LHCN-M2 (cell line): Measurements from ENCODE around the gene SPATA17. TPM values are rescaled to one million over a fixed set of nuclear protein-coding genes. Genes with fewer than 3 reads are reported as not detected.
A peak's percentile ranks its signal among the peaks of the same experiment; 100 is the strongest.

ENCODE experiments used
- DNase-seq: peaks from one replicate; pipeline ENCODE4 v3.0.0-alpha.2; 2012; ENCODE audit warnings: low read depth
- total RNA-seq: library from RNA; depleted of rRNA; stranded (reverse); fragments of >200 nt; gene quantifications from 2 replicates; pipeline ENCODE4 v1.2.3, GENCODE V29; 2014

Gene SPATA17
- total RNA-seq, 1 experiment from 2014 or later: 0.46 TPM

DNA sequence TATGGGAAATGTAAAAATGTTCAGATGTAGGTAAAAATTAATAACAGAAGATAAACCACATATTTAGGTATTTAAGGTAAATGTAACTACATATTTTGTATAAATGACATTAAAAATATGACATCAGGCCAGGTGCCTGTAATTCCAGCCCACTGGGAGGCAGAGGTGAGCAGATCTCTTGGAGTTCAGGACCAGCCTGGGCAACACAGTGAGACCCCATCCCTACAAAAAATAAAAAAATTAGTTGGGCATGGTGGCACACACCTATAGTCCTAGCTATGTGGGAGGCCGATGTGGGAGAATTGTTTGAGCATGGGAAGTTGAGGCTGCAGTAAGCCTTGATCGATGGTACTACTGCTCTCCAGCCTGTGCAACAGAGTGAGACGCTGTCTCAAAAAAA lies 216.5 kb downstream of the SPATA17 start:
- DNase-seq: no peak

DNA sequence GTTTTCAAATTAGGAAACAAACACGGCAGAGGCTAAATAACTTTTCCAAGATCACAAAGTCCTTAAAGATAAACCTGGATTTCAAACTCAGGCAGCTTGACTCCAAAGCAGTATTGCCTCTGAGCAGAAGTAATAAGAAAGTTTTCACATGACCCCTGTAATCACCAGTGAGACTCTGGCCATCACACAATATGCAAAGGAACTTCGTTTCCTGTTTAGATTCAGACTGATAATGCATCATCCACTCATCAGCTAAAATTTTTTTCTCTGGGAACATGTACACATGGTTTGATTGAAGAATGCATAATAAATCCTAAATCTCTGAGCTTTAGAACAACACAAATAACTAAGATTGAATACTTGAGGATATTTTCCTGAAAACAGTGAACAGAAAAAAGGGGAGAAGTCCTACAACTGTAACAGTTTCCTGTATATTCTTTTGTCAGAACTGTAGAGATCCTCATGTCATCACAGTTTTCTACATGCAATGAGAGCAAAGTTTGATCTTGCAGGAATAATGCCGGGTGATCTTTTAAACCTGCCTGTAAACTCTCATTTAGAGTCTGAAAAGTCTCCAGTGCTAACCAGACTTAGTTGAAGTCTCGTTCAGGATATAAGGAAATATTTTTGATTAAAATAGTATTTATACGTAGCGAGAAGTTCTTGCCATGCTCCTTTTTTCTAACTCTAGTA lies 225.3 kb downstream of the SPATA17 start:
- no peak for DNase-seq

DNA sequence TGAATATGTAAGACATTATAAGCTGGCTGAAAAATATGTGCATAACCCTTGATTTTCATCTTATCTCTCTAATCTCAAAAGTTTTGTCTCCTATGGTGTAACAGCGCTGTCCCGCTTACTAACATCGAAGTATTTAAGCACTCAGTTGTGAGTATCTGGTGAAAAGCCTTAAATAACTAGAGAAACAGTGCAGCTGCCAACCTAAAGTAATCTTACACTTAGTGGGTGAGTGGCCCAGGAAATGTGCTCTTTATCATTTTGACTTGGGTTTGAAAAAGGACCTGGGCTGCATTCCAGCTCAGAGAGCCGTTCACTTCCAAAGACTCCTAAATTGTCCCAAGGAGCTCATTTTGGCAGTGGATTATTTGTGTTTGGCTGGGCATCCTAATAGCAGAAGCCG lies 225.9 kb downstream of the SPATA17 start:
- no peak for DNase-seq

GRCh38 chr1:217861658-217862057 lies 230.5 kb downstream of the SPATA17 start:
- no peak for DNase-seq

DNA sequence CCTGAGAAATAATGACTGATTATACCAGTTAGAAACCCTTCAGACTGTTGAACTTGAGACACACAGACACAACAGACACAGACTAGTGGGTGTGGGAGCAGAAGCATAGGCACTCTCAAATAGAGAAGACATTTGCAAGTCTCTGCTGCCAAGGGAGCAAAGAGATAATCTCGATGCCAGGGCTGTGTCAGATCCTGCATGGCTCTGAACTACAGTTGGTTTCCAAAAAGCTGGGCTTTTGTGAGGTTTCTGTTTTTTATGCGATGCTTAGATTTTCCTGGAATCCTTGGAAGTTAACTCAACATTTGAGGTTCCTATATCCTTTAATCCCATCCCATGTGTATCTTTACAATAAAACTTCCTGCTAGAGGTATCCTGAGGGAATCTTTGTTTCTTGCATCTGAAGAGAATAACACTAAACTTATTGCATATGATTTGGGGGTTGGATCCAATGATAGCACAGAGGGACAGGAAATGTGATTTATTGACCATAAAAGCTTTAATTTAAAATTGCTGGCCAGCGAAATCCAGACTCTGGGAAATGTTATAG lies 236.4 kb downstream of the SPATA17 start:
- DNase-seq: no peak

DNA sequence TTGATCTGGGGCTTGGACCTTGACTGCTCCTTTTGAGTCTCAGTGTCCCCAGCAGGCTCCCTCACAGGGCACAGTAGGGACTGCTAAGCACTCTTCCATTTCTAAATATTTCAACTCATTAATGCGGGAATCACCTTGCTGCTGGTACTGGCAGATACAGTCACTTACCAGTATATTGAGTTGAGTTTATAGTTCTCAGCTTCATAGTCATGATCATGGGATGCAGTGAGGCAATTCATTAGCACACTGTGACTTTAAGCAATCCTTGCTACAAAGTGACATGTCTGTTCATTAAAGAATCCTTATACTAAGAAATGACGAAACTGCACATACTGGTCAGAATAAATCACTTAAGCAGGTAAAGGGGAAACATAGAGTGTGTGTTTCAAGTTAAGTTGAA lies 240.8 kb downstream of the SPATA17 start:
- DNase-seq: no peak

DNA sequence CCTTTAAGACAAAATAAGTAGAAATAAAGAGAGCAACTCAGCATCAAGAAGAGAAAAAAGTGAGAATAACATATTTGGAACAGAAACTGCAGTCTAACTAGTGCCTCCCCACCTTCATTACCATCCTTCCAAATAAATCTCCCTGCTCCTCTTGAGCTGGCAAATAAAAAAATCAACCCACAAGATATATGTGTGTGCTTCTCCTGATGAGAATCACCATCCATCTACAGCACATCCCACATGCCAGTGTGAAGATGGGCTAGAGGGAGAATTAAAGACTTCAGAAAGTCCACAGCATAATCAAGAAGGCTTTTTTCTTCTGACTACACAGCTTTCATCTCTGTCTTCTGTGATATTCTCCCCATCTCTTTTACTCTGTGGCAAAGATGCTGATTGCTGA lies 244.1 kb downstream of the SPATA17 start:
- no peak for DNase-seq

DNA sequence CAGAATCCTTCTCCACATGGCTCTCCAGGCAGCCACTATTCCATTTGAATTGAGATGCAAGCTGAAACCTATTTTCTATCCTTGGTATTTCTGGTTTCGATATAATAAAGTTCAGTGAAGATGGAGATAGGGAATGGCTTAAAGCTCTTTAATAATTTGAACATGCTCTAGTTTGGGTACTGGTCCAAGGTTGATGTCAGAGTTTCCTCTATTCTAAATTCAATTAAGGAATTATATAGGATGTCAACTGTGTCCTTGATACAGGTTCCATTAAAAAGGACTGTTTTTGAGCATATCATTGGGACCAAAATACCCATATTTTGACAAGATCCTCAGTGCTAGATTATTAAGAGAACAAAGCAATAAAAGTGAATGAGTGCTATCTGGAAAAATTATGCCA lies 245.3 kb downstream of the SPATA17 start:
- DNase-seq: no peak

GRCh38 chr1:217876896-217877295 lies 245.8 kb downstream of the SPATA17 start:
- no peak for DNase-seq

GRCh38 chr1:217881131-217881543 lies 250.0 kb downstream of the SPATA17 start:
- DNase-seq: no peak

- no peak for DNase-seq
Measured at GRCh38 chr1:217881607-217882332, 250.6 kb downstream of the SPATA17 start.

DNA sequence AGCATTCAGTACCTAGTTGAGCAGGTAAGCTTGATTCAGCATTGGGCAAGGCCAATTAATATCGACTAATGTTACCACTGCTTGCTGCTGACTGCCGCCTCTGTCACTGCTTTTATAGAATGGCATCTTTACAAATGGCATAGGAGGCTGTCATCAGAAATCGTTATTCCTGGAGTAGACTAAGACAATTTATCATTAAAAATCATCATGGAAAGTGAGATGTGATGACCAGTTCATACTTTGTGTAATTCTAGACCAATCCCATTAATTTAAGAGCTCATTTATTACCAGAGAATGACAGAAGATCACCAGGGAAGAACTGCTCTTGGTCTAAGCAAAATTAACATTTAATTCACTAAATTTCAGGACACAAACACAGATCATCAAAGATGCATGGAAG lies 254.0 kb downstream of the SPATA17 start:
- no peak for DNase-seq

DNA sequence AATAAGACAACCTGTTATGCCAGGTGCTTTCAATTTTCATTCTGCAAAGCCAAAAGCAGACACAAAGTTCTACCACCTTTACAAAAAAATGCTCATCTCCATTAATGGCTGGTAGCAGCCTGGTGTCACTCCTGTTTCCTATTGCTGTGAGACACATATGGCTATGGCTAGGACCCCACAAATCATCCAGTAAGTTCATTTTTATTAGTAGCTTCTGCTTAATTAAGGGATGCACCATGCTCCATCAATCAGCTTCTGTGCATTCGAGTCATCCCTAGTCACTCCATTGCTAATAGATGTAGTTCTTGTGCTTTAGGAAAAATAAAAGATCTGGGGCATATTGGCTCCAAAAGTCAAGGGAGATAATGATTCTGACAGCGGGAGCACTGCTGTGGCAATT lies 257.2 kb downstream of the SPATA17 start:
- DNase-seq: no peak

DNA sequence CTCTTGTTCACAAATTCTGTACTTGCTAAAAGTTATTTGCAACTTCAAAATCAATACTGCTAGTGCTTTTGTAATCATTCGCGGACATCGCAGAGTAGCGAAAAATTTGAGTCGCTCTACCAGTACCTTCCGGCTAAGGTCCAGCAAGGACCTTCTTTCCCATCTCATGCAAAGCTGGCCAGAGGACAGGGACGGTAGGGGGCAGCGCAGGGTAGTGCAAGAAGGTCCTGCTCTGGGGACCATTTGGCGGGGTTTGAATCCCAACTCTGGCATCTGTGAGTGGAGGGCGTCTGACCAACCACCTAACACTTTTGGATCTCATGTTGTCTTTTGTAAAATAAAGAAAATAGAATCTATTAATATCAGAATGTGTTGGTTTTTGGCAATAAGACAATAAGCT lies 258.3 kb downstream of the SPATA17 start:
- no peak for DNase-seq

GRCh38 chr1:217891966-217892365 lies 260.8 kb downstream of the SPATA17 start:
- DNase-seq: no peak

DNA sequence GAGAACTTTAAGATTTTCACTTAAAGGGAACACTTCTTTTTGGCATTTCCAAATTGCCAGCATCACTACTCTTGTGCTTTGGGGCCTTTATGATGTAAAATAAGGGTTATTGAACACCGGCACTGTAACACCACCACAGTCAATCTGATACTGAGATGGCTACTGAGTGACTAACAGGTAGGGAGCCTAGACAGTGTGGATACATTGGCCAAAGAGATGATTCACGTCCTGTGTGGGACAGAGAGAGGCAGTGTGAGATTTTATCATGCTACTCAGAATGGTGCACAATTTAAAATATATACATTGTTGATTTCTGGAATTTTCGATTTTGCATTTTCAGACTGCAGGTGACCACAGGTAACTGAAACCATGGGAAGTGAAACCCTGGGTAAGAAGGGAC lies 261.6 kb downstream of the SPATA17 start:
- DNase-seq: no peak

DNA sequence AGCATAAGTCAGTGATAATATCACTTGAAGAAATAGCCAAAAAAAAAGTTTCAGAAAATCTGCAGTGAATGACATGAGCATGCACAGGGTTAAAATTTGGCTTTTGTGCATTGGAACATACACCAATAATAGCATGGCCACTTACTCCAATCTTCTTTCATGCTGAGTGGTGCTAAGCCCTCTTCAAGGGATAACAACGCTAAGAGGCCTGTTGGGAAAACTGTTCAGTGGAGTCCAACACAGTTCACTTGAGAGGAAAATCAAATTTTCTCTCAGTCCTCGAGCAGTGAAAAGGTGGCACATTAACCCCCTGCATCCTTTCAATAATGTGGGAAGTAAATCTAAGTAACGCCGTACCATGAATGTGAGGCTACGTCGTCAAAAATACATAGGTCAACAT lies 264.7 kb downstream of the SPATA17 start:
- DNase-seq: no peak

- no peak for DNase-seq
Measured at GRCh38 chr1:217896490-217896889, 265.3 kb downstream of the SPATA17 start.

GRCh38 chr1:217897100-217897499 lies 266.0 kb downstream of the SPATA17 start:
- DNase-seq: no peak

DNA sequence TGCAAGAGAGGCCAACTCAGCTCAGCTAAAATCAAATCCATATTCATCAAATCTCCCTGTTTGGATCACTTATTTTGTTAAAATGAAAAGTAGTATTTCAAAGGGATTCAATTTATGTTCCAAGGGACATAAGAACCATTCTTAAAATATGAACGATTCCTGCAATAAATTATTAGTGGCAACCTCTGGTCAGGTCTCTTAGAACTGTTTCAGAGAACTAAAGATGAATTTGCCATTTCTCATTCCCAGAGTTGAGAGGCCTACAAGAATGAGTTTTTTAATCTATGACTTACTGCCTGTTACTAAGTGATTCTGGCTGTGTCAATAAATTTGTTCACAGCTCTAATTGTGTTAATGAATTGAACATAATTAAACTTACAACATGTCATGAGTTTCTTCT lies 268.5 kb downstream of the SPATA17 start:
- DNase-seq: no peak

DNA sequence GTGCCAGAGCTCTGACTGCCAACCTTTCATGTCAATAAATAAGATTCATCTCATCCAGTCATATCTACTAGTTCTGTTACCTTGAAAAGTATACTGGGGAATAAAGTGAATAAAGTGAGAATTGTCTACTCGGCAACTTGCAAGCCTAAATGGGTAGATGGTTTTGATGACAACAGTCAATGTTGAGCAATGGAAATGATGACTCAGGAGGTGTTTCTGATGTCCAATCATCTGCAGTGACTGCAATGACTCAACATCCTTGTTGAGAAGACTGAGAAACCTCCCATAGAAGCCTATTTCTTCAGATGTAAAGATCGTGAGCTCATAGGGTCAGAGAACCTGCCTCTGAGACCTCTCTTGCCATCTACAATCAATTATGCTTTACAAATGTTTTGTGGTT lies 276.4 kb downstream of the SPATA17 start:
- peak; percentile 26 for DNase-seq

- DNase-seq: no peak
Measured at GRCh38 chr1:217910203-217910602, 279.1 kb downstream of the SPATA17 start.

- DNase-seq: no peak
Measured at GRCh38 chr1:217910791-217911320, 279.7 kb downstream of the SPATA17 start.
